ENCODE data around the gene DENND1B. TPM values are rescaled to one million over a fixed set of nuclear protein-coding genes. Genes with fewer than 3 reads are reported as not detected.

DENND1B gene
- total and polyA plus RNA-seq, 9 of the 15 experiments (the other 6 are each of a cell fraction or from before 2014, with no cell fraction given): 2.1 to 12.1 (median 7.5) TPM

DNA sequence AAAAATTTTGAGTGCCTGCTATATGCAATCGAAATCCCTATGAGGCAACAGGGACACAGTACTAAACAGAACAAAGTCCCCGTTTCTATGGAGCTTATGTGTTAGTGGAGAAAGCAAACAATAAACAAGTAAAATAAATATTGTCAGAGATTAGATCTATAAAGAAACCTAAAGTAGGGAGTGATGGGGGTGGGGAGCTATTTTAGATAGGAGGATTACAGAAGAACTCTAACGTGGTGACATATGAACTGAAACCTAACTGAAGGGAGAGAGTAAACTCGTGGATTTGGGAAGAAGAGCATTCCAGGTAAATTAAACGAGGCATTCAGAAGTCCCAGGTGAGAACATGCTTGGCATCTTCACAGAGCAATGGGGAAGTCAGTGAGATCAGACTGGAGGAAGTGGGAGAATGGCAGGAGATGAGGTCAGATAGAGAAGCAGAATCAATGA lies 154.5 kb downstream of the DENND1B start:
- TF ChIP-seq XRCC5 (IDR thresholded peaks at IDR 0.05; ENCODE audit: low read depth, low read length): no peak
- no peak for TF ChIP-seq SRF (CRISPR knock-in tag; IDR thresholded peaks at IDR 0.05)
- TF ChIP-seq, protein P1, sequence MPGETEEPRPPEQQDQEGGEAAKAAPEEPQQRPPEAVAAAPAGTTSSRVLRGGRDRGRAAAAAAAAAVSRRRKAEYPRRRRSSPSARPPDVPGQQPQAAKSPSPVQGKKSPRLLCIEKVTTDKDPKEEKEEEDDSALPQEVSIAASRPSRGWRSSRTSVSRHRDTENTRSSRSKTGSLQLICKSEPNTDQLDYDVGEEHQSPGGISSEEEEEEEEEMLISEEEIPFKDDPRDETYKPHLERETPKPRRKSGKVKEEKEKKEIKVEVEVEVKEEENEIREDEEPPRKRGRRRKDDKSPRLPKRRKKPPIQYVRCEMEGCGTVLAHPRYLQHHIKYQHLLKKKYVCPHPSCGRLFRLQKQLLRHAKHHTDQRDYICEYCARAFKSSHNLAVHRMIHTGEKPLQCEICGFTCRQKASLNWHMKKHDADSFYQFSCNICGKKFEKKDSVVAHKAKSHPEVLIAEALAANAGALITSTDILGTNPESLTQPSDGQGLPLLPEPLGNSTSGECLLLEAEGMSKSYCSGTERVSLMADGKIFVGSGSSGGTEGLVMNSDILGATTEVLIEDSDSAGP (CRISPR knock-in tag; IDR thresholded peaks at IDR 0.05): no peak
- TF ChIP-seq DMBX1 (CRISPR knock-in tag; IDR thresholded peaks at IDR 0.05; ENCODE audit: borderline replicate concordance): no peak
- TF ChIP-seq, protein P2, sequence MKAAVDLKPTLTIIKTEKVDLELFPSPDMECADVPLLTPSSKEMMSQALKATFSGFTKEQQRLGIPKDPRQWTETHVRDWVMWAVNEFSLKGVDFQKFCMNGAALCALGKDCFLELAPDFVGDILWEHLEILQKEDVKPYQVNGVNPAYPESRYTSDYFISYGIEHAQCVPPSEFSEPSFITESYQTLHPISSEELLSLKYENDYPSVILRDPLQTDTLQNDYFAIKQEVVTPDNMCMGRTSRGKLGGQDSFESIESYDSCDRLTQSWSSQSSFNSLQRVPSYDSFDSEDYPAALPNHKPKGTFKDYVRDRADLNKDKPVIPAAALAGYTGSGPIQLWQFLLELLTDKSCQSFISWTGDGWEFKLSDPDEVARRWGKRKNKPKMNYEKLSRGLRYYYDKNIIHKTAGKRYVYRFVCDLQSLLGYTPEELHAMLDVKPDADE (conservative IDR thresholded peaks at IDR 0.05; ENCODE audit: control insufficient read depth, low read depth, low read length): no peak
- TF ChIP-seq, protein P3, sequence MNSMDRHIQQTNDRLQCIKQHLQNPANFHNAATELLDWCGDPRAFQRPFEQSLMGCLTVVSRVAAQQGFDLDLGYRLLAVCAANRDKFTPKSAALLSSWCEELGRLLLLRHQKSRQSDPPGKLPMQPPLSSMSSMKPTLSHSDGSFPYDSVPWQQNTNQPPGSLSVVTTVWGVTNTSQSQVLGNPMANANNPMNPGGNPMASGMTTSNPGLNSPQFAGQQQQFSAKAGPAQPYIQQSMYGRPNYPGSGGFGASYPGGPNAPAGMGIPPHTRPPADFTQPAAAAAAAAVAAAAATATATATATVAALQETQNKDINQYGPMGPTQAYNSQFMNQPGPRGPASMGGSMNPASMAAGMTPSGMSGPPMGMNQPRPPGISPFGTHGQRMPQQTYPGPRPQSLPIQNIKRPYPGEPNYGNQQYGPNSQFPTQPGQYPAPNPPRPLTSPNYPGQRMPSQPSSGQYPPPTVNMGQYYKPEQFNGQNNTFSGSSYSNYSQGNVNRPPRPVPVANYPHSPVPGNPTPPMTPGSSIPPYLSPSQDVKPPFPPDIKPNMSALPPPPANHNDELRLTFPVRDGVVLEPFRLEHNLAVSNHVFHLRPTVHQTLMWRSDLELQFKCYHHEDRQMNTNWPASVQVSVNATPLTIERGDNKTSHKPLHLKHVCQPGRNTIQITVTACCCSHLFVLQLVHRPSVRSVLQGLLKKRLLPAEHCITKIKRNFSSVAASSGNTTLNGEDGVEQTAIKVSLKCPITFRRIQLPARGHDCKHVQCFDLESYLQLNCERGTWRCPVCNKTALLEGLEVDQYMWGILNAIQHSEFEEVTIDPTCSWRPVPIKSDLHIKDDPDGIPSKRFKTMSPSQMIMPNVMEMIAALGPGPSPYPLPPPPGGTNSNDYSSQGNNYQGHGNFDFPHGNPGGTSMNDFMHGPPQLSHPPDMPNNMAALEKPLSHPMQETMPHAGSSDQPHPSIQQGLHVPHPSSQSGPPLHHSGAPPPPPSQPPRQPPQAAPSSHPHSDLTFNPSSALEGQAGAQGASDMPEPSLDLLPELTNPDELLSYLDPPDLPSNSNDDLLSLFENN (IDR thresholded peaks at IDR 0.05; ENCODE audit: low read depth in 2 of 2, low read length in 2 of 2): no peak
- TF ChIP-seq, protein P4, sequence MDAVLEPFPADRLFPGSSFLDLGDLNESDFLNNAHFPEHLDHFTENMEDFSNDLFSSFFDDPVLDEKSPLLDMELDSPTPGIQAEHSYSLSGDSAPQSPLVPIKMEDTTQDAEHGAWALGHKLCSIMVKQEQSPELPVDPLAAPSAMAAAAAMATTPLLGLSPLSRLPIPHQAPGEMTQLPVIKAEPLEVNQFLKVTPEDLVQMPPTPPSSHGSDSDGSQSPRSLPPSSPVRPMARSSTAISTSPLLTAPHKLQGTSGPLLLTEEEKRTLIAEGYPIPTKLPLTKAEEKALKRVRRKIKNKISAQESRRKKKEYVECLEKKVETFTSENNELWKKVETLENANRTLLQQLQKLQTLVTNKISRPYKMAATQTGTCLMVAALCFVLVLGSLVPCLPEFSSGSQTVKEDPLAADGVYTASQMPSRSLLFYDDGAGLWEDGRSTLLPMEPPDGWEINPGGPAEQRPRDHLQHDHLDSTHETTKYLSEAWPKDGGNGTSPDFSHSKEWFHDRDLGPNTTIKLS (IDR thresholded peaks at IDR 0.05; ENCODE audit: borderline replicate concordance, low read depth): no peak
- no peaks in the 10 kb centered on the region for H3K4me1 ChIP-seq (replicated peaks in 1 of 2; ENCODE audit: control insufficient read depth in 2 of 2, insufficient read depth in 2 of 2, low read length in 2 of 2)
- FAIRE-seq (no peak), ATAC-seq (no peak), DNase-seq (ENCODE audit: extremely low read depth in 1 of 4, low spot score in 3 of 4) (no peak)
- no peaks in the 10 kb centered on the region for H3K79me2 ChIP-seq (ENCODE audit: control insufficient read depth, insufficient read depth, low read length)
- no peak overlapping the region for H2AFZ ChIP-seq (ENCODE audit: low read depth, low read length)
- ChIA-PET CTCF (ENCODE audit: low intra/inter-chr PET ratio) (no interaction called here), POLR2A (no interaction called here)
- no peaks in the 10 kb centered on the region for H3K36me3 ChIP-seq (ENCODE audit: control insufficient read depth, insufficient read depth, low read length)
- no peak overlapping the region for H3K4me3 ChIP-seq
- H3K9ac ChIP-seq (ENCODE audit: insufficient read depth in 1 of 2, low read depth in 2 of 2, low read length in 2 of 2): no peak overlapping the region
- in situ Hi-C loops (cut with MboI): loop anchor here (5.0 kb wide), 1 partner anchor 247 kb away; no protein-coding TSS in a partner anchor
- BruUV-seq (replicated peaks): no TSS peak
- no peak overlapping the region for H3K27ac ChIP-seq (ENCODE audit: extremely low read depth, low read depth, low read length)
- H3K4me2 ChIP-seq (ENCODE audit: insufficient read depth, low read length): no peak overlapping the region
- no peaks in the 10 kb centered on the region for H3K9me1 ChIP-seq (ENCODE audit: control insufficient read depth, insufficient read depth, low read length)
- H3K9me3 ChIP-seq (replicated peaks; ENCODE audit: control insufficient read depth, insufficient read depth, low read depth, low read length): no peaks in the 10 kb centered on the region
- H4K20me1 ChIP-seq (replicated peaks; ENCODE audit: control insufficient read depth, insufficient read depth, low read length): no peaks in the 10 kb centered on the region
- H3K27me3 ChIP-seq (ENCODE audit: control insufficient read depth in 2 of 2, insufficient read depth in 2 of 2, low read length in 2 of 2): no peaks in the 10 kb centered on the region
- intact Hi-C loops (cut with micrococcal nuclease): no loop called here
- 27% methylated on average over 5 of the region's 5 CpGs for WGBS (ENCODE audit: insufficient coverage, low coverage, missing lambda C conversion rate)
